H1 (cell line): ENCODE results near the gene SRSF2. TPM values are rescaled to one million over a fixed set of nuclear protein-coding genes. Genes with fewer than 3 reads are reported as not detected.

Source experiments
- CTCF ChIA-PET: fragments of 300-600 bp; sonication (Branson Sonifier 250); formaldehyde crosslinking; loops from one replicate; lab custom pipeline; 2021; ENCODE audit not compliant: partially characterized antibody; lab: Charles Lee
- POLR2A ChIA-PET: fragments of 300-600 bp; sonication (Branson Sonifier 250); formaldehyde crosslinking; loops from one replicate; lab custom pipeline; 2021; ENCODE audit warnings: inconsistent platforms; ENCODE audit not compliant: partially characterized antibody; lab: Charles Lee
- DNase-seq, 2 experiments: peaks; one replicate each; pipeline versions ENCODE4 v3.0.0 to v3.0.0-alpha.2; 2010 to 2022; ENCODE audit warnings: low spot score in 2 of 2, low read depth in 1 of 2, mixed read lengths in 1 of 2
- FAIRE-seq: peaks from 2 replicates; lab custom pipeline; 2011; peaks lifted over from hg19 to GRCh38; lab: Jason Lieb, UNC
- H2AFZ ChIP-seq: 2 replicates; pipeline ENCODE4 v1.8.1; 2012; ENCODE audit warnings: low read length, inconsistent platforms
- H2AK5ac ChIP-seq: 2 replicates; pipeline ENCODE4 v1.6.1; 2013; ENCODE audit warnings: low read depth, low read length
- H2BK120ac ChIP-seq: replicated peaks from 2 replicates; pipeline ENCODE3; 2013; ENCODE audit warnings: low read depth, low read length, inconsistent platforms
- H2BK12ac ChIP-seq: 2 replicates; pipeline ENCODE4 v1.6.1; 2013; ENCODE audit warnings: low read depth, low read length
- H2BK15ac ChIP-seq: 2 replicates; pipeline ENCODE4 v1.6.1; 2013; ENCODE audit warnings: low read length
- H2BK20ac ChIP-seq: 2 replicates; pipeline ENCODE4 v1.6.1; 2013; ENCODE audit warnings: low read length
- H2BK5ac ChIP-seq: 2 replicates; pipeline ENCODE4 v1.6.1; 2013; ENCODE audit warnings: low read depth, low read length
- H3K14ac ChIP-seq: 2 replicates; pipeline ENCODE4 v1.6.1; 2013; ENCODE audit warnings: inconsistent platforms; ENCODE audit not compliant: insufficient read length
- H3K18ac ChIP-seq: 2 replicates; pipeline ENCODE4 v1.6.1; 2013; ENCODE audit warnings: low read length; ENCODE audit errors: extremely low read depth
- H3K23ac ChIP-seq: 2 replicates; pipeline ENCODE4 v1.6.1; 2013; ENCODE audit warnings: inconsistent platforms; ENCODE audit not compliant: insufficient read length
- H3K23me2 ChIP-seq: 2 replicates; pipeline ENCODE4 v1.6.1; 2013; ENCODE audit warnings: low read depth, low read length
- H3K27ac ChIP-seq: 2 replicates; pipeline ENCODE4 v1.6.1; 2011; ENCODE audit warnings: low read depth, low read length, inconsistent platforms
- H3K27me3 ChIP-seq, 4 experiments: replicated peaks in 1 of 4; 1 replicate in 1 of 4; 2 replicates in 3 of 4; pipeline versions ENCODE4 v1.6.1 to v1.8.1; 2011 to 2013; ENCODE audit warnings: low read length in 3 of 4, mild to moderate bottlenecking in 3 of 4, inconsistent platforms in 2 of 4, mixed read lengths in 2 of 4, moderate library complexity in 1 of 4; ENCODE audit not compliant: control insufficient read depth in 3 of 4, insufficient read depth in 3 of 4; ENCODE audit errors: extremely low read depth in 1 of 4
- H3K36me3 ChIP-seq, 4 experiments: 2 replicates each; pipeline versions ENCODE4 v1.6.1 to v1.8.1; 2011 to 2013; ENCODE audit warnings: mild to moderate bottlenecking in 4 of 4, low read length in 3 of 4, moderate library complexity in 2 of 4, control low read depth in 1 of 4, inconsistent platforms in 1 of 4; ENCODE audit not compliant: insufficient read depth in 4 of 4, control insufficient read depth in 2 of 4
- H3K4ac ChIP-seq: replicated peaks from 2 replicates; pipeline ENCODE3; 2013; ENCODE audit warnings: low read length, low read depth, mixed read lengths, inconsistent platforms; ENCODE audit not compliant: insufficient read length
- H3K4me1 ChIP-seq, 4 experiments: replicated peaks in 1 of 4; 1 replicate in 1 of 4; 2 replicates in 3 of 4; pipeline versions ENCODE4 v1.6.1 to v1.8.1; 2011 to 2013; ENCODE audit warnings: low read length in 3 of 4, inconsistent platforms in 2 of 4, mixed read lengths in 1 of 4; ENCODE audit not compliant: insufficient read depth in 4 of 4, control insufficient read depth in 3 of 4
- H3K4me2 ChIP-seq, 2 experiments: 2 replicates each; pipeline versions ENCODE4 v1.6.1 to v1.8.1; 2011 to 2013; ENCODE audit warnings: low read depth in 2 of 2, low read length in 2 of 2, control low read depth in 1 of 2, inconsistent platforms in 1 of 2, mild to moderate bottlenecking in 1 of 2; ENCODE audit not compliant: insufficient read depth in 1 of 2
- H3K4me3 ChIP-seq, 4 experiments: fragments of 200-600, 300-600 bp in 1 of 4; sonication (generic), shearing (Covaris generic), sonication (Bioruptor Twin) in 1 of 4; 2 replicates each; pipeline versions ENCODE4 v1.5.1 to v1.8.1; 2011 to 2016; ENCODE audit warnings: low read length in 4 of 4, low read depth in 3 of 4, control low read depth in 2 of 4, inconsistent platforms in 2 of 4, mild to moderate bottlenecking in 2 of 4, mixed read lengths in 1 of 4, moderate library complexity in 1 of 4; ENCODE audit not compliant: insufficient read depth in 2 of 4; ENCODE audit errors: extremely low read depth in 1 of 4
- H3K56ac ChIP-seq: replicated peaks from 2 replicates; pipeline ENCODE3; 2013; ENCODE audit warnings: low read depth, mild to moderate bottlenecking, mixed read lengths, low read length, inconsistent platforms; ENCODE audit not compliant: insufficient read length
- H3K79me1 ChIP-seq: 2 replicates; pipeline ENCODE4 v1.6.1; 2013; ENCODE audit warnings: low read depth, low read length, control low read depth
- H3K79me2 ChIP-seq, 2 experiments: 2 replicates each; pipeline versions ENCODE4 v1.6.1 to v1.8.1; 2012 to 2013; ENCODE audit warnings: low read length in 2 of 2, mild to moderate bottlenecking in 2 of 2, inconsistent platforms in 1 of 2; ENCODE audit not compliant: insufficient read depth in 2 of 2, control insufficient read depth in 1 of 2
- H3K9ac ChIP-seq, 4 experiments: replicated peaks in 1 of 4; 1 replicate in 1 of 4; 2 replicates in 3 of 4; pipeline versions ENCODE4 v1.6.1 to v1.8.1; 2011 to 2013; ENCODE audit warnings: low read depth in 3 of 4, low read length in 3 of 4, control low read depth in 2 of 4, mild to moderate bottlenecking in 2 of 4, moderate library complexity in 2 of 4, inconsistent platforms in 1 of 4; ENCODE audit errors: extremely low read depth in 1 of 4
- H3K9me3 ChIP-seq, 2 experiments: 2 replicates each; pipeline versions ENCODE4 v1.6.1 to v1.8.1; 2012 to 2013; ENCODE audit warnings: mild to moderate bottlenecking in 2 of 2, moderate library complexity in 2 of 2, control low read depth in 1 of 2, inconsistent platforms in 1 of 2, low read depth in 1 of 2, low read length in 1 of 2, mixed read lengths in 1 of 2; ENCODE audit not compliant: insufficient read depth in 2 of 2
- H4K20me1 ChIP-seq, 2 experiments: replicated peaks in 1 of 2; 2 replicates each; pipeline versions ENCODE3 to v1.8.1; 2011 to 2013; ENCODE audit warnings: inconsistent platforms in 2 of 2, low read length in 2 of 2, mild to moderate bottlenecking in 1 of 2; ENCODE audit not compliant: insufficient read depth in 2 of 2, control insufficient read depth in 1 of 2
- H4K5ac ChIP-seq: 2 replicates; pipeline ENCODE4 v1.6.1; 2013; ENCODE audit warnings: low read length, low read depth, mixed read lengths, inconsistent platforms; ENCODE audit not compliant: insufficient read length
- H4K8ac ChIP-seq: 2 replicates; pipeline ENCODE4 v1.8.0; 2013; ENCODE audit warnings: mild to moderate bottlenecking, moderate library complexity, low read length, inconsistent platforms; ENCODE audit not compliant: insufficient read depth; ENCODE audit errors: extremely low read depth
- H4K91ac ChIP-seq: replicated peaks from 2 replicates; pipeline ENCODE3; 2013; ENCODE audit warnings: low read length, mixed read lengths, inconsistent platforms; ENCODE audit not compliant: insufficient read length
- CTBP2 ChIP-seq: IDR thresholded peaks from 2 replicates; pipeline ENCODE4 v1.7.0; 2011; ENCODE audit warnings: borderline replicate concordance, mild to moderate bottlenecking, moderate library complexity, mixed read lengths, low read length; ENCODE audit not compliant: insufficient read depth, insufficient read length
- FOSL1 ChIP-seq: IDR thresholded peaks from 2 replicates; pipeline ENCODE4 v1.6.1; 2011; ENCODE audit warnings: mild to moderate bottlenecking, low read depth, low read length, moderate library complexity; ENCODE audit not compliant: insufficient read depth
- HDAC6 ChIP-seq: IDR thresholded peaks from one replicate; pipeline ENCODE4 v1.7.1; 2012; ENCODE audit warnings: low read depth, mild to moderate bottlenecking, inconsistent platforms, low read length, moderate library complexity
- JUN ChIP-seq: IDR thresholded peaks from 2 replicates; pipeline ENCODE4 v1.6.1; 2011; ENCODE audit warnings: low read depth, mild to moderate bottlenecking, improper control_type of control experiment, low read length
- JUND ChIP-seq: IDR thresholded peaks from 2 replicates; pipeline ENCODE4 v1.6.1; 2011; ENCODE audit warnings: mild to moderate bottlenecking, improper control_type of control experiment, low read length
- SIRT6 ChIP-seq: IDR thresholded peaks from one replicate; pipeline ENCODE4 v1.7.1; 2012; ENCODE audit warnings: low read length, inconsistent platforms
- SP4 ChIP-seq: IDR thresholded peaks from 2 replicates; pipeline ENCODE4 v1.6.1; 2012; ENCODE audit warnings: low read length, inconsistent platforms
- SUZ12 ChIP-seq: fragments of 200-600 bp; sonication (generic); IDR thresholded peaks from 2 replicates; pipeline ENCODE4 v1.6.1; 2012; ENCODE audit warnings: mild to moderate bottlenecking, inconsistent platforms, low read length, moderate library complexity, mixed read lengths
- TCF12 ChIP-seq: IDR thresholded peaks from 2 replicates; pipeline ENCODE4 v1.6.1; 2011; ENCODE audit warnings: low read depth, mild to moderate bottlenecking, low read length
- ZNF274 ChIP-seq: IDR thresholded peaks from 2 replicates; pipeline ENCODE4 v1.7.0; 2012; ENCODE audit warnings: low read length, borderline replicate concordance; ENCODE audit errors: extremely low read depth
- WGBS, 2 experiments: shearing (Covaris generic) in 1 of 2; methylation state at CpG; one replicate each; pipeline versions ENCODE4 v1.1.6 to v1.1.7; 2013 to 2015; ENCODE audit warnings: low lambda C conversion rate in 2 of 2, mixed read lengths in 2 of 2, inconsistent platforms in 1 of 2, low coverage in 1 of 2, missing lambda C conversion rate in 1 of 2; ENCODE audit not compliant: insufficient replicate concordance in 2 of 2, insufficient coverage in 1 of 2, insufficient read length in 1 of 2; ENCODE audit errors: extremely low coverage in 1 of 2, missing lambda C conversion rate in 1 of 2; 5-methylcytosine and 5-hydroxymethylcytosine counted together
- polyA plus RNA-seq, 7 experiments: library from polyadenylated mRNA; depleted of rRNA in 3 of 7; stranded (reverse) in 5 of 7; unstranded in 2 of 7; fragments of >200 nt in 5 of 7; fragments of 200-250 nt in 2 of 7; gene quantifications; 1 replicate in 5 of 7; 2 replicates in 1 of 7; 4 replicates in 1 of 7; pipeline versions ENCODE4 v1.2.1 to v1.2.3, GENCODE V29; 2011 to 2013; ENCODE audit warnings: missing spikeins in 2 of 7, mixed read lengths in 2 of 7
- total RNA-seq: library from RNA; stranded (reverse); fragmentation: NEBNext Ultra II Directional; extraction: Animal tissue kit (Norgen Biotek cat#: 25700); gene quantifications from 2 replicates; pipeline ENCODE4 v1.2.1, GENCODE V29; 2021
- TF ChIP-seq, protein P1 (sequence below): IDR thresholded peaks from 2 replicates; pipeline ENCODE4 v1.6.1; 2011; ENCODE audit warnings: low read length, improper control_type of control experiment

SRSF2 gene
- total and polyA plus RNA-seq, 2 of the 8 experiments (the other 6 are each of a cell fraction or from before 2014, with no cell fraction given) = 397 to 401 TPM

DNA sequence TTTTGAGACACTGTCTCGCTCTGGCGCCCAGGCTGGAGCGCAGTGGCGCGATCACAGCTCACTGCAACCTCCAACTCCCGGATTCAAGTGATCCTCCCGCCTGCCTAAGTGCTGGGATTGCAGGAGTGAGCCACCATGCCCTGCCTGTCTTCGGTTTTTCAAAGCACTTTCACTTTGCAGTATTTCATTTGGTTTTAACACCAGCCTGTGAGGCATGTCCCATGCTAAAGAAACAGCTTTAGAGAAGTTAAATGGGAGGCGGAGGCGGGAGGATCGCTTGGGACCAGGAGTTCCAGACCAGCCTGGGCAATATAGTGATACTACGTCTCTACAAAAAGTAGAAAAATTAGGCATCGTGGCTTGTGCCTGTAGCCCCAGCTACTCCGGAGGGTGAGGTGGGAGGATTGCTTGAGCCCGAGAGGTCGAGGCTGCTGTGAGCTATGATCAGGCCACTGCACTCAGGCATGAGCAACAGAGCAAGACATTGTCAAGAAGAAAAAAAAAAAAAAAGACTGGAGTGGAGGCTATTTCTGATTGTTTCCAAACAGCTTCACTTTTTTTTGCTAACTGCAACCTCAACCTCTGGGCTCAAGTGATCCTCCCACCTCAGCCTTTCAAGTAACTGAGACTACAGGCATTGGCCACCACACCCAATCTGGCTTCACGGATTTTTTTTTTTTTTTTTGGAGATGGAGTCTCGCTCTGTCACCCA lies 9.2 kb downstream of the SRSF2 start:
- H3K23me2 ChIP-seq = peaks cover 11% of the 10 kb centered on the region
- no peaks in the 10 kb centered on the region; a peak in 2 of 7 replicates for H3K27me3 ChIP-seq
- no peak for DNase-seq
- CTCF ChIA-PET = interaction anchor here (0.6 to 1.4 kb wide), 9 partner anchors 7 to 745 kb away, joined by 3 to 8 read pairs (median 3); no protein-coding TSS in a partner anchor
- H3K4me3 ChIP-seq = peak overlapping the region; percentile 83 to 99 (median 84); a peak in 7 of 8 replicates
- H3K14ac ChIP-seq = no peak overlapping the region
- peaks cover 7% of the 10 kb centered on the region for H3K79me1 ChIP-seq
- no peak overlapping the region for H2BK5ac ChIP-seq
- no peak for FAIRE-seq
- no peaks in the 10 kb centered on the region for H3K9me3 ChIP-seq
- no peak overlapping the region for H2BK12ac ChIP-seq
- H4K8ac ChIP-seq = no peak overlapping the region
- 95% methylated on average over 17 of the region's 18 CpGs; no CpG with 5 or more reads in 1 of the 2 experiments for WGBS, 2 experiments
- POLR2A ChIA-PET = interaction anchor here (0.8 to 8.4 kb wide), 13 partner anchors 8 to 195 kb away, joined by 3 to 181 read pairs (median 4); partner anchors contain the start of genes MFSD11 and SRSF2
- H3K4me1 ChIP-seq = peaks cover 0 to 9% (median 2%) of the 10 kb centered on the region in 4 experiments; a peak in 5 of 7 replicates
- no peak overlapping the region for H2BK15ac ChIP-seq
- no peak overlapping the region for H4K5ac ChIP-seq
- H2AFZ ChIP-seq = no peak overlapping the region
- no peak overlapping the region for H3K4ac ChIP-seq
- peaks cover 0 to 13% of the 10 kb centered on the region in 2 experiments for H4K20me1 ChIP-seq
- H3K9ac ChIP-seq = peak overlapping the region in 1 of 4 experiments; percentile 50; a peak in 1 of 7 replicates
- no peak overlapping the region for H3K18ac ChIP-seq
- H3K36me3 ChIP-seq = peaks cover 2 to 25% (median 12%) of the 10 kb centered on the region in 4 experiments; a peak in 6 of 8 replicates
- H2BK20ac ChIP-seq = no peak overlapping the region
- no peak overlapping the region for H2AK5ac ChIP-seq
- H2BK120ac ChIP-seq = no peak overlapping the region
- H3K27ac ChIP-seq = no peak overlapping the region
- H3K23ac ChIP-seq = no peak overlapping the region
- H3K56ac ChIP-seq = no peak overlapping the region
- H4K91ac ChIP-seq = no peak overlapping the region
- peaks cover 0 to 38% of the 10 kb centered on the region in 2 experiments; a peak in 2 of 4 replicates for H3K79me2 ChIP-seq
- H3K4me2 ChIP-seq = peak overlapping the region; percentile 73 to 83
- TF ChIP-seq SP4 (no peak), TCF12 (no peak), ZNF274 (no peak), JUND (no peak), SIRT6 (no peak), SUZ12 (no peak), HDAC6 (no peak), CTBP2 (no peak), FOSL1 (no peak), JUN (no peak)
- TF ChIP-seq, protein P1, sequence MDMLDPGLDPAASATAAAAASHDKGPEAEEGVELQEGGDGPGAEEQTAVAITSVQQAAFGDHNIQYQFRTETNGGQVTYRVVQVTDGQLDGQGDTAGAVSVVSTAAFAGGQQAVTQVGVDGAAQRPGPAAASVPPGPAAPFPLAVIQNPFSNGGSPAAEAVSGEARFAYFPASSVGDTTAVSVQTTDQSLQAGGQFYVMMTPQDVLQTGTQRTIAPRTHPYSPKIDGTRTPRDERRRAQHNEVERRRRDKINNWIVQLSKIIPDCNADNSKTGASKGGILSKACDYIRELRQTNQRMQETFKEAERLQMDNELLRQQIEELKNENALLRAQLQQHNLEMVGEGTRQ = no peak
